GM18519 (cell line): ENCODE results near the gene ABCB8.
"Not testable (repeated sequence)": the region's sequence is repeated elsewhere in the genome, so short reads cannot be mapped to it uniquely, and the experiment has no call there.

Experiments used
- ATAC-seq: cut with Tn5 transposase; IDR thresholded peaks from one replicate; pipeline ENCODE4 v1.9.1; 2021; ENCODE audit warnings: mild to moderate bottlenecking, moderate library complexity; ENCODE audit not compliant: unreplicated experiment, low FRiP score

ABCB8 gene

DNA sequence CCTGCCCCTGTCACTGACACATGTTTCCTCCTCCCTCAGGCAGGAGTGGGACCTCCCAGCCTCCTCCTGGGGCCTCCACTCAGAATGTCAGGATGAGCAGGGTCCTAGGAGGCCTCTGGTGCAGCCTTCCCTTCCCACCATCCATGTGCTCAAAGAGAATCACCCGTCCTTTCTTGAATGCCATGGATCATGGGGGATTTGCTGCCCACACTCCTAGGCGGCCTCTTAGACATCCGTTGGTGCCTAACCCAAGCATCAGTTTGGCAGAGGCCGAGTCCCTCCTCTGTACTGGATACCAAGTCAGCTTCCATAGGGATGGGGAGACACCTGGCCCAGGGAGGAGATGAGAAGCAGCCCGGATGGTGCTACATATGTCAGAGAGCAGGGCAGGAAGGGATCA, 30.4 kb upstream of the ABCB8 start:
- ATAC-seq, result no peak

DNA sequence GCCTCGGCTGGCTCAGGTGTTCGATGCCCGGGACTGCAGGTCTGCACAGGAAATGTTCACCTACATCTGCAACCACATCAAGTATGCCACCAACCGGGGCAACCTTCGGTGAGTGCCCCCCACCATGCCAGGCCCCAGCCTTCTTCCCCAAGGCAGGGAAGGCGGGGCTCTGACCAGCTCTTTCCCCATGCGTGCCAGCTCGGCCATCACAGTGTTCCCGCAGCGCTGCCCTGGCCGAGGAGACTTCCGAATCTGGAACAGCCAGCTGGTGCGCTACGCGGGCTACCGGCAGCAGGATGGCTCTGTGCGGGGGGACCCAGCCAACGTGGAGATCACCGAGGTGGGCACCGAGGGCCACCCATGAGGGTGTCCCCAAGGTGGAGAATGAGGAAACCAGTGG, 29.9 kb upstream of the ABCB8 start:
- ATAC-seq, result no peak

DNA sequence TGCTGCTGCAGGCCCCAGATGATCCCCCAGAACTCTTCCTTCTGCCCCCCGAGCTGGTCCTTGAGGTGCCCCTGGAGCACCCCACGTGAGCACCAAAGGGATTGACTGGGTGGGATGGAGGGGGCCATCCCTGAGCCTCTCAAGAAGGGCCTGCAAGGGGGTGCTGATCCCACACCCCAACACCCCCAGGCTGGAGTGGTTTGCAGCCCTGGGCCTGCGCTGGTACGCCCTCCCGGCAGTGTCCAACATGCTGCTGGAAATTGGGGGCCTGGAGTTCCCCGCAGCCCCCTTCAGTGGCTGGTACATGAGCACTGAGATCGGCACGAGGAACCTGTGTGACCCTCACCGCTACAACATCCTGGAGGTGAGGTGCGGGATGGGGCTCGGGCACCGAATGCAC, 29.2 kb upstream of the ABCB8 start:
- no peak for ATAC-seq

DNA sequence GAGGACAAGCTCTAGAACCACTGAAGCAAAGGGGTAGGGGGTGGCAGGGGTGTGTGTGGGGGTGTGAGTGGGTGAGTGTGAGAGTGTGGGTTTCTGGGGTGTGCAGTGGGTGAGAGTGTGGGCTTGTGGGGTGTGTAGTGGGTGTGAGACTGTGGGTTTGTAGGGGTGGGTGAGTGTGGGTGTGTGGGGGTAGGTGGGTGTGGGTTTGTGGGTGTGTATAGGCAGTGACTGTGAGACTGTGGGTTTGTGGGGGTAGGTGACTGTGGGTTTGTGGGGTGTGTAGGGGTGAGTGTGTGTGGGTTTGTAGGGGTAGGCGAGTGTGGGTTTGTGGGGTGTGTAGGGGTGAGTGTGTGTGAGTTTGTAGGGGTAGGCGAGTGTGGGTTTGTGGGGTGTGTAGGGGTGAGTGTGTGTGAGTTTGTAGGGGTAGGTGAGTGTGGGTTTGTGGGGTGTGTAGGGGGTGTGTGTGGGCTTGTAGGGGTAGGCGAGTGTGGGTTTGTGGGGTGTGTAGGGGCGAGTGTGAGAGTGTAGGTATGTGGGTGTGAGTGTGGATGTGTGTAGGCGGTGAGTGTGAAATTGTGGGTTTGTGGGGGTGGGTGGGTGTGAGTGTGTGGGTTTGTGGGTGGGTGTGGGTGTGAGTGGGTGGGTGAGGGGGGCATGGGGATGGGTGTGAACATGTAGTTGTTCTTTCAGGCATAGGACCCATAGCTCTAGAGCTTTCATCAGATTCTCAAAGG, 28.6 kb upstream of the ABCB8 start:
- no peak for ATAC-seq

DNA sequence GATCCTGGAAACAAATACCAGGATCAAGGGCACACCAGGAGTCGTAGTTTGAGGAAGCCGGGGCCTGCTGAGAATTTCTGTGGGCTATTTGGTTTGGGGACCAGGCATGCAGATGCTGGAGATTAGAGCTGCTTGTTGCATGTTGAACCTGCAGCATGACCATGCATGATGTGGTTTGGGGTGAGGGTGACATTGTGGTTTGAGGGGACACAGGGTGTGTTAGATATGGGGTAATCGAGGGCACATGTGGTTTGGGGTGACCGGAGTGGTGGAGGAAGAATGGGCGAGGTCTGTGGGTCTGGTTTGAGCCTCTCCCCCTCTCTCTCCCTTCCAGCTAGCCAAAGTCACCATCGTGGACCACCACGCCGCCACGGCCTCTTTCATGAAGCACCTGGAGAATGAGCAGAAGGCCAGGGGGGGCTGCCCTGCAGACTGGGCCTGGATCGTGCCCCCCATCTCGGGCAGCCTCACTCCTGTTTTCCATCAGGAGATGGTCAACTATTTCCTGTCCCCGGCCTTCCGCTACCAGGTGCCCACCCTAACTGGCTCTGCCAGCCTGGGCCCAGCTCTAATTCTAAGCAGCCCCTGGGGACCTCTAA, 27.3 kb upstream of the ABCB8 start:
- no peak for ATAC-seq

DNA sequence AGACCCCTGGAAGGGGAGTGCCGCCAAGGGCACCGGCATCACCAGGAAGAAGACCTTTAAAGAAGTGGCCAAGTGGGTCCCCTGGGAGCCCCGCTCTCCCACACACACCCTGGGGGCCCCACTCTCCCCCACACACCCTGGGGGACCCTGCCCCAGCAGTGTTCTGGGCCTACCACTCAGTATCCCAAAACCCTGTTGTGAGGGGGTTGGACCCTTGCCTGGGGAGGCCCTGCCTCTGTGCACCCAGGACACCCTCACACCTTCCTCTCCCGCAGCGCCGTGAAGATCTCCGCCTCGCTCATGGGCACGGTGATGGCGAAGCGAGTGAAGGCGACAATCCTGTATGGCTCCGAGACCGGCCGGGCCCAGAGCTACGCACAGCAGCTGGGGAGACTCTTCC, 26.7 kb upstream of the ABCB8 start:
- no peak for ATAC-seq

DNA sequence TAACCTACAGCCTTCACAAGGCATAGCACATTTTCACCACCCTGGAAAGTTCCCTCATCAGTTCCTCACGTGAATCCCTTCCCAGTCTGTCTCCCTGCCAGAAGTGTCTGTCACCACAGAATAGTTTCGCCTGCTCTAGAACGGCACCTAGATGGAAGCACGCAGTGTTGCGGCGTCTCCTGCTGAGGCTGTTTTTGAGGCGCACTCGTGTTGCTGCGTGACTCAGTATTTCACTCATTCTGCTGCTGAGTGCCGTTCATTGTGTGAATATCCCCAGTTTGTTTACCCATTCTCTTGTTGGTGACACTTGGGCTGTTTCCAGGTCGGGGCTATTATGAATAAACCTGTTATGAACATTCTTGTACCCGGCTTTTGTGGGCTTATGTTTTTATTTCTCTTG, 24.7 kb upstream of the ABCB8 start:
- no peak for ATAC-seq

DNA sequence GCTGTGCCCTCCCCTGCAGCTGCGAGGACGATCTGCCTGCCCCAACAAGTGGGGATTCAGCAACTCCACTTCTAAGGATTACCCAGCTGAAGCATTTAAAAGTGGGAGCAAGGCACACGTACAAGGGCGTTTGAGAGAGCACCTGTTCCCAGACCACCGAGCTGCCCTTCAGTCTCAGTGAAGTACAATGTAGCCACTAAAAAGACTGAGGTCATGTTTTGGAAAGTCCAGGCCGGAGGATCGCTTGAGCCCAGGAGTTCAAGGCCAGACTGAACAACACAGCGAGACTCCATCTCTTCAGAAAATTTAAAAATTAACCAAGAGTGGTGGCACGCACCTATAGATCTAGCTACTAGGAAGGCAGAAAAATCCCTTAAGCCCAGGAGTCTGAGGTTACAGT, 22.7 kb upstream of the ABCB8 start:
- ATAC-seq, result no peak

DNA sequence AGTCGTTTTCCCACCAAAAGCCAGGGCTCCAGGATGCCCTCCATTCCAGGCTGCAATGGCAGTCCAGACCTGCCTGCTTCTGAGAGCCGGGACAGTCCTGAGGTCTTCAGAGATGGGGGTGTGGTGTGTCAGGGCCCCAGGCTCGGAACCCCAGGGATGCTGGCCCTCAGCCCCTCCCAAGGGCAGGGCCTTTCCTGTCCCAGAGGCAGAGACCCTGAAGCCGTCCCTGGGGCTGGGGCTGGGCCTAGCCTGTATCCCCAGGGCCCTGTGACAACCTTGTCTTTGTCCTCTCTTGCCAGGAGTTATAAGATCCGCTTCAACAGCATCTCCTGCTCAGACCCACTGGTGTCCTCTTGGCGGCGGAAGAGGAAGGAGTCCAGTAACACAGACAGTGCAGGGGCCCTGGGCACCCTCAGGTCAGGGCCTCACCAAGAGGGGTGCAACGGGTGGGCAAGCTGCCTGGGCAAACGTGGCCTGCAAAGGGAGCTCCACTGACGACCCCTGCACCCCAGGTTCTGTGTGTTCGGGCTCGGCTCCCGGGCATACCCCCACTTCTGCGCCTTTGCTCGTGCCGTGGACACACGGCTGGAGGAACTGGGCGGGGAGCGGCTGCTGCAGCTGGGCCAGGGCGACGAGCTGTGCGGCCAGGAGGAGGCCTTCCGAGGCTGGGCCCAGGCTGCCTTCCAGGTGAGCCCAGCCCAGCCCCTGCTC, 21.5 kb upstream of the ABCB8 start:
- ATAC-seq, result no peak

DNA sequence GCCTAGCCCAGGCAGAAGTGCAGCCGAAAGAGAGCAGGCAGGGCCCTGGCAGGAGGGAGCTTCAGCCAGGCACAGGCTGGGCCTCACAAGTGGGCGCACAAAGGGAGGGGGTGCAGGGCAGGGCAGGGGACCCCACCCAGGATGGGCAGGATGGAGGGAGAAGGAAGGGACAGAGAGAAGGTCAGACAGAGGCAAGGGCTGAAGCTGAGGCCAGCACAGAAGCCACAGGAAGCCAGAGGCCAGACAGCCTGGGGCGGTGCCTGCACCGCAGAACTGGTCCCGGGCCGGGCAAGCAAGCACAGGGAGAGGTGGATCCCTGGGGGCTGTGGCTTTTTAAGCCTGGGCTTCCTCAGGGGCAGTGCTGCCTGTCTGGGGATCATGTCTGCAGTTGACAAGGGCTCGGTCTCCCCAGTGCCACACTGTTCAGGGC, 20.8 kb upstream of the ABCB8 start:
- no peak for ATAC-seq

DNA sequence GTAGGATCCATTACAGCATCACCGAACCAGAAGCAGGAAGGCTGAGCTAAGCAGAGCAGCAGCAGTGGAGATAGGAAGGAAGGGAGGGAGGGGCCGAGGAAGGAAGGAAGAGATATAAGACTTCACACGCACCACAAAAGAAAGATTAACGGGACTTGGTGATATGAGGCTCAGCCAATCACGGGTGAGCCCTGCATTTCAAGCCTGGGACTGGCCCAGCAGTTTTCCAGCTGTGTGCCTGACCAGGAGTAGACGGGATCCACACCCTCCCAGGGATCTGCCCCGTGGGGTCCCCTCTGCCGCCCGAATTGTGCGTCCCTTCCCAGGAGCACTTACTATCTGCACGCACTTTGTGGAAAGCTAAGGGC, 20.1 kb upstream of the ABCB8 start:
- ATAC-seq, result no peak

DNA sequence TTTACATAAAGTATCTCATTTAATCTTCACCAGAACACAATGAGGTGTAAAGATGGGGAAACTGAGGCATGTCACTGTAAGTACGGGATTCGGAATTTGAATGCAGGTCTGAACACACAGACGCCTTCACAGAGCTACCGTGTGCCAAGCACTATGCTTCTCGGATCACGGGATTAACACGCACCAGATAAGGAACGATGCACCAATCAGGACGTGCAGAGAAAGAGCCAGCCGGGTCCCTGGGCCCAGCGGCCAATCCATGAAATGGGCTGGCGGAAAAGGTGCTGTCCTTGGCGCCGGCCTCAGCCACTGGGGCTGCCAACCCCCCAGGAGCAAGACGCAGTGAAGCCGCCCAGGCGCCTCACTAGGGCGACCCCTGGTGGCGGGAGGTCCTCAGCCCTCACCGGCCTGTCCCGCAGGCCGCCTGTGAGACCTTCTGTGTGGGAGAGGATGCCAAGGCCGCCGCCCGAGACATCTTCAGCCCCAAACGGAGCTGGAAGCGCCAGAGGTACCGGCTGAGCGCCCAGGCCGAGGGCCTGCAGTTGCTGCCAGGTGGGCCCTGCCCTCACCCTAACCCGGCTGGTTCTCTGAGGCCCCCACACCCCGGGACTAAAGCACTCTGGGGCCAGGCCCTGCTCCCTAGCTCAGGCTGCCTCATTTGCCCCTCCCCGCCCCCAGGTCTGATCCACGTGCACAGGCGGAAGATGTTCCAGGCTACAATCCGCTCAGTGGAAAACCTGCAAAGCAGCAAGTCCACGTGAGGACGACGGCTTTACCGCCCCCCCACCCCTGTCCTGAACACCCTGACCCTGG, 19.5 kb upstream of the ABCB8 start:
- ATAC-seq, result no peak

DNA sequence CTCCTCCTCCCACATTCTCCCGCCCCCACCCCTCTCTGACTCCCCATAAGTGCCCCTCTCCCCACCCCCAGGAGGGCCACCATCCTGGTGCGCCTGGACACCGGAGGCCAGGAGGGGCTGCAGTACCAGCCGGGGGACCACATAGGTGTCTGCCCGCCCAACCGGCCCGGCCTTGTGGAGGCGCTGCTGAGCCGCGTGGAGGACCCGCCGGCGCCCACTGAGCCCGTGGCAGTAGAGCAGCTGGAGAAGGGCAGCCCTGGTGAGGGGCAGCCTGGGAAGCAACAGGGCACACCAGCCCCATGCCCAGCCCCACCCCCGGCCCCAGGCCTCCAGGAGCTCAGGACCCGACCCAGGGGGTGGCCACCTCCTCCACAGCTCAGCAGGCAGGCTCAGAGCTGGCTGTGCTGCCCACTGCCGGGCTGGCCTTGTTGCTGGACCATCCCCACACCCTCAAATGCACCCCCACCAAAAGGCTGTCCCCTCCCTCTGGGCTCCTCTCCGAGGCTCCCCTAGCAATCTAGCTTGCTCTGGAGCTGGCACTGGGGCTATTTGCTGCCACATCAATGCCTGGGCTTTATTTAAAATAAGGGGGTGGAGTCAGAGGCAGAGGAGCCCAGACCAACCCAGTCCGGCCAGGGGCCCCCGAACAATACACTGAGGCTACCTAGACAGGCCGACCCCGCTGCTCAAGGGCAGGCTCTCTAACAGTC, 18.8 kb upstream of the ABCB8 start:
- ATAC-seq, result no peak

DNA sequence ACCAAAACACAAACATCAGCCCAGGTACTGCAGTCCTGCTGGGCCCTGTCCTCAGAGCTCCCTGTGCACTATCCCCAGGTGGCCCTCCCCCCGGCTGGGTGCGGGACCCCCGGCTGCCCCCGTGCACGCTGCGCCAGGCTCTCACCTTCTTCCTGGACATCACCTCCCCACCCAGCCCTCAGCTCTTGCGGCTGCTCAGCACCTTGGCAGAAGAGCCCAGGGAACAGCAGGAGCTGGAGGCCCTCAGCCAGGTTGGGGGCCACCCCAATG, 18.3 kb upstream of the ABCB8 start:
- ATAC-seq, result no peak

DNA sequence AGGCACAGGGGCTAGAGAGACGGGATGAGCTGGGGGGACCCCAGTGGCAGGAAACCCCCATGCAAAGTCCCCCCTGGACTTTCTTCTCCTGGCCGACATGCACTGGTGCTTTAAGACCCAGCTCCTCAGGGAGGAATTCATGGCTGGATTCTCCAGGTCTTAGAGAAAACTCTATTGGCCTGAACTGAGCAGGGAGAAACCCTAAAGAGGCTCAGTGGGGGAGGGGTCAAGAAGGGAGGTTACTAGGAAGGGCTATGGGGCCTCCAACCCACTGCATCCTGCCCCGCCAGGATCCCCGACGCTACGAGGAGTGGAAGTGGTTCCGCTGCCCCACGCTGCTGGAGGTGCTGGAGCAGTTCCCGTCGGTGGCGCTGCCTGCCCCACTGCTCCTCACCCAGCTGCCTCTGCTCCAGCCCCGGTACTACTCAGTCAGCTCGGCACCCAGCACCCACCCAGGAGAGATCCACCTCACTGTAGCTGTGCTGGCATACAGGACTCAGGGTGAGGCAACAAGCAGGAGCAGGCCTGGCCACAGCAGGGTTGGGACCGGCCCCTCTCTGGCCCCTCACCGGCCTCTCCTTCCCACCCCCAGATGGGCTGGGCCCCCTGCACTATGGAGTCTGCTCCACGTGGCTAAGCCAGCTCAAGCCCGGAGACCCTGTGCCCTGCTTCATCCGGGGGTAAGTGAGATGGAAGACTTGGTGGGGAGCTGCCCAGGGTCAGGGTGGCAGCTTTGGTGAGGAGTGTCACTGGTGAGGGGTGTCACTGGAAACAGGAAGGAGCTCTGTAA, 17.7 kb upstream of the ABCB8 start:
- ATAC-seq, result no peak

DNA sequence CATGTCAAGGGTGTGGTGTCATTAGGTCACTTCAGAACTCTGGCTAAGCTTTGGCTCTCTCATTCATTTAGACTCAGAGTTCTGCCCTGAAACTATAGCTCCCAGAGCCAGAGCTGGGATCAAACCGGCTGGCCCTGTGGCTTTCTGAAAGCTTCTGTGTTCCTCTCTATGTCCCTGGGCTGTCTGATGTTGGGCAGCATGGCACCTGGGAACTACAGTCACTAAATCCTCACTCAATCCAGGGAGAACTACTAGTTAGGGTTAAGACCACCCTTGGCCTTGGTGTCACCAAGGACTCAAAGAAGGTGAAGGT, 17.2 kb upstream of the ABCB8 start:
- no peak for ATAC-seq

DNA sequence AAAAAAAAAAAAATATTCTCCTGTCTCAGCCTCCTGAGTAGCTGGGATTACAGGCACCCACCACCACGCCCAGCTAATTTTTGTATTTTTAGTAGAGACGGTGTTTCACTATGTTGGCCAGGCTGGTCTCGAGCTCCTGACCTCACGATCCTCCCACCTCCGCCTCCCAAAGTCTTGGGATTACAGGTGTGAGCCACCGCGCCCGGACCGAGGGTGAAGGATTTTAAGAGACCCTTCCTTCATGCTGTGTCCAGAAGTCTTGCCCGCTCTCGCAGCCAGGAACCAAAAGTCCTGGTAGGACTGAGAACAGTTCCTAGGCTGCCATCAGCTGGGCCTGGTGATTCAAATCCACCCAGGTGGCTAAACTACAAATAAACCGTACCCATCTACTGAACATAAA, 16.6 kb upstream of the ABCB8 start:
- not testable (repeated sequence) for ATAC-seq

DNA sequence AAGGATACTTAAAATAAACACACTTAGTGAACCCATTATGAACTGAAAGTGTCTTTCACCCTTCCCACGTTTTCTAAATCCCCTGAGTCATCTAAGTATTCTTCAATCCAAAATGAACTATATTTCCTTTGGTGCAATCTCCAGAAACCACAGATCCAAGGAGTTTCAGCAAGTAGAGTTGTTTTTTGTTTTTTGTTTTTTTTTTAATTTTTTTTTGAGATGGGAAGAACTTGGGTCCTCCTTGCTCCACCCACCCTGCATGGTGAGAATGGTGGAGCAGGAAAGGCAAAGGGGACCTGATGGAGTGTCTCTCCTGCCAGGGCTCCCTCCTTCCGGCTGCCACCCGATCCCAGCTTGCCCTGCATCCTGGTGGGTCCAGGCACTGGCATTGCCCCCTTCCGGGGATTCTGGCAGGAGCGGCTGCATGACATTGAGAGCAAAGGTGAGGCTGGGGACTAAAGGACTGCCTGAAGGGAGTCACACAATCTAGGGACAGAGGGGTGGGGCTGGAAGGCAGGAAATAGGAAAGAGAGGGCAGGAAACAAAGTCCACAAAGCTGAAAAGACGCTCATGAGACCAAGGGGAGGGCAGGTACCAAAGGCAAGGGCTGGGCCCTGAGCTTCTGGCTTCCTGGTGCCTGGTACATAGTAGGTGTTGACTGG, 16.1 kb upstream of the ABCB8 start:
- no peak for ATAC-seq

DNA sequence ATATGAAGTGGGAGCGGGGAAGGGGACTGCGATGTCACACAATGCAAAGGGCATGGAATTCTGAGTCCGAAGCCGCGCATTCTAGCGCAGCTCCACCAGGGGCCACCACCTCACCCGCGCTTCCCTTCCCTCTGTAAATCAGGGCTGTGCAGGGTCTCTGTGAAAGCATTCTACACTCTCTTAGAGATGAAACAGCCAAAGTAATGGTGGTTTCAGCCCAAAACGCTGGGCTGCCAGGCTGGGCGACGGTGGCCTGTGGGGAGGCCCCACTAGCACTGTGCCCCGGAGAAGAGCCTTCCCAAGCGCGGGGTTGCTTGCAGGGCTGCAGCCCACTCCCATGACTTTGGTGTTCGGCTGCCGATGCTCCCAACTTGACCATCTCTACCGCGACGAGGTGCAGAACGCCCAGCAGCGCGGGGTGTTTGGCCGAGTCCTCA, 15.3 kb upstream of the ABCB8 start:
- no peak for ATAC-seq

DNA sequence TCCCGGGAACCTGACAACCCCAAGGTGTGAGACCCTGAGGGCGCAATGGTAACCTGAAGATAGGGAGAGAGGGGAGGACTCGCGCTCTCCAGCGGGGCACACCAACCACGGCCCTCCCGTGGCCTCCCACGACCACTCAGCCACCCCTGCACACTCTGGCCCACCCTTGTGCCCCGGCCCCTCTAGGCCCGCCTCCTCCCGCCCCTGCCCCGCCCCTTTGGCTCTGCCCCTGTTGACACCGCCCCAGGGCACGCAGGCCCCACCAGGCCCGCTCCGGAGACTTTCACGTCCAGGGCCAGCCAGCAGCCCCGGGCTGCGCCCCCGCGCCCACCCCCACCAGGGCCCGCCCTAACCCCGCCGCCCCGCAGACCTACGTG, 14.9 kb upstream of the ABCB8 start:
- no peak for ATAC-seq
